DMS53 (cell line): Measurements from ENCODE around the gene LGR5.
"Not testable (repeated sequence)": the region's sequence is repeated elsewhere in the genome, so short reads cannot be mapped to it uniquely, and the experiment has no call there.

Experiments used
- DNase-seq: peaks from one replicate; lab custom pipeline; 2025; lab: John Stamatoyannopoulos, UW

The LGR5 gene

DNA sequence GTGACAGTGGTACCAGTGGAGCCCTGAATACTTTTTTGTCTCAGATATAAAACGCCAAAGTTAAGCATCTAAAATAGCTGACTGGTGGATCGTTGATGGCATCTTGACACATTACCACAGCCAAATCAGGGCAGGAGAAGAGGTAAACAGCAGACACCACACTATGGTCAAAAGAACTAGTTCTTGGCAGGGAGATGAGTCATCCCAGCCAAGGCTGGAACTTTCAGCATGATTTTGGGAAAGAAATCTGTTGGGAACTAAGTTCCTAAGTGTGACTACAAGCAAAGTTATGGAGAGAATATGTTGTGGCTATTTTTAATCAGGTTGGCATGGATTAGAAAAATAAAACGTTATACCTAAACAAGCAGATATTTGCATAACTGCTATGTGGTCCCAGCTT is 36.9 kb downstream of the LGR5 start:
- no peak for DNase-seq

DNA sequence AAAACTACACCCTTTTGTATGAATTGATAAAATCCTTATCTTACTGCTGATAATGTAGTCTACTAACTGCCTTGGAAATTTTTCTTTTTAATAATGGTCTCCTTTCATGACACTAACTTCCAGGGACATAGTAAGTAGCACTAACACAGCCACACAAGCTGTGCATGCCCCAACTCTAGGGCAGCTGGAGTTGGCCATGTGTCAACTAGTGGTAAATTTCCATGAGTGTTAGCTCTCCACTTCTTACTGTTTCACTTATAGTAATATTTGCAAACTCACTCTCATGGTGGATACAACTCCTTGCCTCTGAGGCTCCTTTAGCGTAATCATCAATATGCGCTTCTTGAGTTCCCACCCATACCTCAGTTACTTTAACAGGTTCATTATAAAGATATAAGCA is 38.0 kb downstream of the LGR5 start:
- DNase-seq = peak; percentile 54

DNA sequence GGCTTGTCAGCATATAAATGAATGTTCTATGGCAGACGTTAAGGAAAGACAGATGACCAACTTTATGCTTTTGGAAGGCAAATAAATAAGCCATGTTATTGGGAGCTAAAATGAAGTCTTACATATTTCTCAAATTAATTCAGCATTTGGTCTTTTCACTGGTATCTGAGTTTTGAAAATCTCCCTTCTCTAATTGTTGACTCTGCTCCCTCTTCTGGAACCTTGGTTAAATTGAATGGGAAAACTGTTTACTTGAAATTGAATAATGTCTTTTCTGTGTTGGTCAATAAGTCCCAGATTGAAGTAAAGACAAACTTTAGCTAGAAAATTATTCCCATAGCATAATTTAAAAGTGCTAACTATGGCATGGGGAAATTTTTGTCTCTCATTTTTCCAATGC is 38.7 kb downstream of the LGR5 start:
- DNase-seq = peak; percentile 21

DNA sequence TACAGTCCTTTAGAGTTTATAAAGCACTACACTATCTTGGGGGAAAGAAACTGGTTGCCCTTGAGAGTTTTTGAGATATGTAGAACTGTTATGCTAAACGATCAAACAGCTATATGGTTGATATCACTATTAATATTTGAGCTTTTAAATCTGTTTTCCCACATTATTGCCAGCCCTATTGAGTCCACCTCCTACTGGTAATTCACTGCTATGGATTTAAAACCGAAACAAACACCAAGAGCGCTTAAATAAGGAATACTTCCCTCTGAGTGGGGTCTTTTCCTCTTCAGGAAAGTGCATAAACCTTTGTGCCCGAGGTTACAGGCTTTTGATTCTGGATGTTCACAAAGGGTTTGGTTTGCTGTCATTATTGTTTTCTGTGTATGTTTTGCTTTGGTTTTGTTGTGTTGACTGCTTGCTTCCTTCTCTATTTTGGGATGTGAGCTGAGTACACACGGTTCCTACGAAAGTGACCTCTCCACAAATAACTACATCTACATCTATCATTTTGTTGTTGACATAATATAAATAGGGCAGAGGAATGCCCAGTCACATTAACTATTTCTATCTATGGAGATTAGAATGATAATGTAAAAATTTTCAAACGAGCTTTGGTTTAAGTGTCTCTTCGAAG is 44.8 kb downstream of the LGR5 start:
- no peak for DNase-seq

DNA sequence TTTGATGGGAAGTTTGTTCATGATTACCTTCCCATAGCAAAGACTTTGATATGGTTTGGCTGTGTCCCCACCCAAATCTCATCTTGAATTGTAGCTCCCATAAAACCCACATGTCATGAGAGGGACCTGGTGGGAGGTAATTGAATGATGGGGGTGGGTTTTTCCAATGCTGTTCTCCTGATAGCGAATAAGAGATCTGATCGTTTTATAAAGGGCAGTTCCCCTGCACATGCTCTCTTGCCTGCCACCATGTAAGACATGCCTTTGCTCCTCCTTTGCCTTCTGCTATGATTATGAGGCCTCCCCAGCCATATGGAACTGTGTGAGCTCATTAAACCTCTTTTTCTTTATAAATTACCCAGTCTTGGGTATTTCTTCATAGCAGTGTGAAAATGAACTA is 51.2 kb downstream of the LGR5 start:
- DNase-seq = not testable (repeated sequence)

DNA sequence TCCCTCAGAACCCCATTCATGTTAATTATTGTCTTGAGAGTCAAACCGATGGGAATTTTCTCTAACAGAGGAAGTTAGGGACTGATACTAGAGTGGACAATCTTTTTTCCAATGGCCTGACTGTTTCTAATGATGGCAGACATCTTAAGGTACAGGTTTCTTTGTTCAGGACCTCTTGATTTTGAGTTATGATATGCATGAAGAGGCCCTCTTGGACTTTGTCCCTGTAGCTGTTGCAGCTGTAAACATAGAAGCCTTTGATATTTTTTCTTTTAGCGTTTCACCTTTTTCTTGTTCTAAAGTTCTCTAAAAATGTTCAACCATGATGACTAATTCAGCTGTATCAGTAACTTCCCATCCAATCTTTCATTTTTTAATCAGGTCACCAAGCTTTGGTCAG is 53.0 kb downstream of the LGR5 start:
- peak; percentile 80 for DNase-seq

DNA sequence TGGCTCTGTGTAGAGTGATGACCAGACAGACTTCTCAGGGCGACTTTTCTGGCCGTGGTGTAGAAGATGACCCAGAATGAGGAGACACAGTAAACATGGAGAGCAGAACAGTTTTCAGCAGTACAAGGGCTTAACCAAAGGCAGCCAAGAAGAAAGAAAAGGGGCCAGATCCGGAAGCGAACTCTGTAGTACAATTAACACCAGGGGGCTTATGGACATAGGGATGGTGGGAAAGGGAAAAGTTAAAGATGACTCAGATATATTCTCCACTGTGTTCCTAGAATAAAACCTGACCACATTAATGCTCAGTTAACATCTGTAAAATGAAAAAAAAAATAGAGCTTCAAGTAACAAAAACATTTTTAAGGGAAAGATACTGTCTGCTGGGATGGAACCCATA is 60.2 kb downstream of the LGR5 start:
- DNase-seq = no peak

DNA sequence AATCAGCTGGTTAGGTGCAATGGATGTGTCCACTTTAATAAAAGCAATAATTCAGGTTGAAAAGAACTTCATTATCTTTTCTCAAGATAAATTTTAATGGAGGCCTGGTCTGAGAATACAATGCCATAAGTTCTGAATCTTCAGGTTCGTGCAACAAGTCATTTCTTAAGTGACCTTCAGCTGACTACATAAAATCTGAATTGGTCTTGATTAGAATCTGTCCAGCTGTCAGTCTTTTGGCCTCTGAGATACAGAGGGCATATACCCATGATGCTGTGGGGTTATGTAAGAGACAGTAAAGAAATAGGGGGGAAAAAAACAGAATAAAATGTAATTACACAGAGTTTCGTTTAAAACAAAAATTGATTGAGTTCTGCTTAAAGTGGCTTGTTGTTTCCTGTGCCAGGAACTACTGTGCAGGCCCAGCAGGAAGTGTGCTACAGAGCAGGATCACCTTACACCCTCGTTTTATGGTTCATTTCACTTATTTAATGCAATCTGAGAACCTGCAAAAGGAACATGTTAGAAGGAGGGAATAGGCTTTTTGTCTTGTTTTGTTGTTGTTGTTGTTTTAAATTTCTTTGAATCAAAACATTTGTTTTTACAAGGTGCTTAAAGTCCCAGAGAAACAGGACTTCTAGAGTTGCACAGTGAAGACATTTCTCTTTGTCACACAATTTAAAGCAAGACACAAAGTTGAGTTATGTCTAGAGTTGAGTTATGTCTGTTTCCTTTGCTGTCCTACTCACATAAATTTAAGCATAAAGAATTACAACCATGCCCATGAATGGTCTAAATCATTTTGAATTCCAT is 64.2 kb downstream of the LGR5 start:
- peak; percentile 75 for DNase-seq

DNA sequence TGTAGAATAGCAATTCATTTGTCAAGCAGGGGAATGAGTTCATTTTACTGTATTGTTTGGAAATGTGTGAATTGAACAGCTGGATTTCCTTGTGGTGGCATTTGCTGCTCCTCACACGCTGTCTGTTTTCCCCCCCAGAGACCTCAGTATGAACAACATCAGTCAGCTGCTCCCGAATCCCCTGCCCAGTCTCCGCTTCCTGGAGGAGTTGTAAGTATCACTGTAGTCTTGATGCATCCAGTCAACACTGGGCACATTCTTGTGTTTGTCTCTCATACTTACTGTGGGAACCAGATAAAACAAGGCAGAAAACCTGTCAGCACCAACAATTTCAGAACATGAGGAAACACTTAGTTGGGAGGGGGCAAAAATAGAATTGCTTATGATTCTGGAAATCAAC is 64.9 kb downstream of the LGR5 start:
- DNase-seq = peak; percentile 19

DNA sequence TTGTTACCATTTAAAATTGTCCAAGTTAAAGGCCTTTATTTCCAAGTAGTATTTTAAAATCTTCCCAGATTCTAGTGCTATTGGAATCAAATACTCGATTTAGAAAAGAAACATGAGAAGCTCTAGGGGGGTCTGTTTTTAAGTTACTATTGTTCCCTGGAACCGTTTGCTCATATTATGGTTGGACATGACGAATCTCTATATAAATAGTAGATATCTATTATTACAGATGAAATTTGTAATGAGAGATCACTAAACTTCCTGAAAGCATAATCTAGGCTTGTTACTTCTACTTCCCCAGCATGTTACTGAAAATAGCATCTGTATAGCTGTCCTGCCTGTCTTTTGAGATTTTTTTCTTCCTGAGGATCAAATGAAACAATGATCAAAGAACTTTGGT is 70.1 kb downstream of the LGR5 start:
- no peak for DNase-seq

DNA sequence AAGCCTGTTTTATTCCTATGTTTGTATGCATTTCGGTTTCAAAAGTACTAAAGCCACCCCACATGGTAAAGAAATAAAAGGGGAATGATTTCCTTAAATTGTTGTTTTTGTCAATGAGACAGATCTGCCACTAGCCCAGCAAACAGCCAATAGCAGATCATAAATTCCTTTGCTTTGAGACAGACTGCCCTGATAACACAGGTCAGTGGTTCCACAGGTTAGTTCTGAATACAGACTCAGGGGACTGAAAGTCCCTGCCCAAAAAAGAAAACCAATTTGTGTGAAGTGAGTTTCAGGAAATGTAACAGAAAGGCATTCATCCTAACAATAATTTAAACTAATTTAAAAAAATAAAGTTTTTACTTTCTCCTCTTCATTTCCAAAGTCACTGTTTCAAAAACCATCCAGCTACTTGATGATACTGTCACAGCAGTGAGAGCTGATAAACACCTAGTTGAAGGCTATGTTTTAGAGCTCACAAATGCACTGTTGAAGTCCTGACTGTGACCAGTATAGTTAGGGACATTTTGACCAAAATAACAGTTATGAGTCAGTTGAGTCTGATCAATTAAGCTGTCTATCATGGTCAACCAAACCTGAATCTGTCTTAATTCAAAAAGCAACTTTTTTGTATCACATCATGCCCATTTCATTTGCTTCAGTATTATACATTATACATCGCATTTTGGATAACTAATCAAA is 77.7 kb downstream of the LGR5 start:
- no peak for DNase-seq

DNA sequence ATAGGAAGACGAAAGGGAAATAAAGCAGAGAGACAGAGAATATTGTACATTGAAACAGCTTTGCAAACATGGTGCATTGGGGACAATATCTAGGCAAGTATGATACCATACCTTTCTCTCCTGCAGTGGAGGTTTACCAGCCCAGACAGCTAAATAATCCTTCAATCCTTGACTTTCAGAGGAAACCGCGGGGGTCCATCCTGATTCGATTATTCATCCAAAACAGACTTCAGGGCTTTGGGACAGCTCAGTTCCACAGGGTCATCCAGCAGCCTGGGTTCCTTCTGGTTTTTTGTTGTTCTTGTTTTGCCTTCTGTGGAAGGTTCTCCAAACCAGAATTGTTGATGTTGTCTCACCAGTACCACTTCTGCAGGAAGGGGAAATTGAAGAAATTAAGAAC is 81.5 kb downstream of the LGR5 start:
- no peak for DNase-seq

DNA sequence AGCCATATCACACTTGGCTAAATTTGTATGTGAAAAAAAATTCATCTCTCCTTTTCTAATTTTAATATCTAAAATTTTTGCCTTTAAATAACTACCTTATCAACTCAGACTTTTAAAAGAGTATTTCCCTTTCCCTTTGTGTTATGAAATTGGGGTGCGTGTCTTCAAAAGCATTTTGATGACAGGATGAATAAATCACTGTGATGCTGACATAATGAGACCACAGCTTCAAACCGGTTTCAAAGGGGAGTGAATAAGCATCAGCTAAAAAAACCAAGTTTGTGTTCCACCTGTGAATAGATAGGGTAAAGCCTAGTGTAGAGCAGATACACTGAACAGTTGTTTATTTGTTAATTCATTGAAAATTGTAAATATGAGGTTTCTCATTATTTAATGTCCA is 85.0 kb downstream of the LGR5 start:
- DNase-seq = no peak

DNA sequence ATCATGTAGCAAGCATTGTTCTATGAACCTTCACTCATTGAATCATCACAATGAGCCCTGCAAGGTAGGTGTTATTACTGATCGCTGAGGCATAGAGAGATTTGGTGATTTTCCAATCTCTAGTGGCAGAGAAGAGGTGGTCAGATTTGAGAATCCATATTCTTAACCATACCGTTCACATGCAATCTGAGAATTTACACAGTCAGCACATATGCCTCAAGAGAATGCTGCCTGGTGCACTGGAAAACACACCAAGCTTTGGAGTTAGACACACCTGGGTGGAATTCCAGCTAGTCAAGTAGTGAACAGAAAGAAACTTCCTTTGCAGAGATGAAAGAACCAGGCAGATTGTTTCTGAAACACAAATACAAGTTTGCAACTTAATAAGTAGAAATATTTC is 94.1 kb downstream of the LGR5 start:
- DNase-seq = no peak

DNA sequence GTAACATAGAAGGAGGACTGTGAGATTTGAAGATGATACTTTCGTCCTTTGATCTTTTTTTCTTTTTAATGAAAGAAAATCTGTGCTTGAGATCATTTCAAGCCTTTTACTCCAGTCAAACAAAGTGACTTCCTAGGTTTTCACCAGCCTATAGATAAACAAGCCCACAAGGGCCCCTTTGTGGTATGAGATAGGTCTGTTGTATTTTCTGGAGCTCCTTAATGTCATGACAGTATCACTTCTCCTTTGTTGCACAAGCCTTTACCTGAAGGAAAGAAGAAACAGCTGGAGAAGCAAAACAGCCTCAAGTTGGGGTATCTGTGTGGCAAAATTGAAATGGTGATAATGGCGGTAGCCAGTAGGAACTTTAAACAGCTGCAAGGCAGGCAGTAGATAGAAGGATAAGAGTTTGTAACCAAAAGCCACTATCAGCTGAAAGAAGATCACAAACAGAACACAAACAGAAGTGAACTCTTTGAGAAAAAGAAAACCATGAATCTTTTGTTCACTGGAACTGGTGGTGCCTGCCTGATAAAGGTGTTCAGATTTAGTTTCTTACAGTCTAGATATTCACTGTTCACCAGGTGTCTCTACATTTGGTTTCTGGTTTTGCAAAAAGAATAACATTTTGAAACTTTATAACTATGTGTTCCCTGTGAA is 96.8 kb downstream of the LGR5 start:
- no peak for DNase-seq

DNA sequence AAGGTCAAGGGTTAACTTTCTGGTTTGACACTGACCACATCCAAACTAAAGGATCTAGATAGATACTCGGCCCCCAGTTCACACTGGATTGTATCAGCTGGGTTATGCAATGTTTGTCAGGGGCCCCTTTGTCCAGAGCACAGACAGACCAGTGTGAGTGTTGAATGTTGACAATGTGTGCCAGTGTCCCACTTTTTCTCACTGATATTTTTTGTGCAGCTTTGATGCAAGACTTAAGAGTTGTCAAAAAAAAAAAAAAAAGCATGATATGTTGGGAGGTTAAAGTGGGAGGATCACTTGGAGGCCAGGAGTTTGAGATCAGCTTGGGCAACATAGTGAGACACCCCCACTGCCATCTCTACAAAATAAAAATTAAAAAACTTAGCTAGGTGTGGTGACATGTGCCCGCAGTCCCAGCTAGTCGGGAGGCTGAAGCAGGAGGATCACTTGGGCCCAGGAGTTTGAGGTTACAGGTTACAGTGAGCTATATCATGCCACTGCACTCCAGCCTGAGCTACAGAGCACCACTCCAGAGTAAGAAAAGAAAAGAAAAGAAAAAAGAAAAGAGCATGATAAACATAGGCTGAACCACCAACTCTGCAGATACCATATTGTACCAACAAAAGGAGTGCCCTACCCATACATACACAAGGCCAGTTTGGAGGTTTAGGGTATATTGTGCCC is 97.5 kb downstream of the LGR5 start:
- no peak for DNase-seq

DNA sequence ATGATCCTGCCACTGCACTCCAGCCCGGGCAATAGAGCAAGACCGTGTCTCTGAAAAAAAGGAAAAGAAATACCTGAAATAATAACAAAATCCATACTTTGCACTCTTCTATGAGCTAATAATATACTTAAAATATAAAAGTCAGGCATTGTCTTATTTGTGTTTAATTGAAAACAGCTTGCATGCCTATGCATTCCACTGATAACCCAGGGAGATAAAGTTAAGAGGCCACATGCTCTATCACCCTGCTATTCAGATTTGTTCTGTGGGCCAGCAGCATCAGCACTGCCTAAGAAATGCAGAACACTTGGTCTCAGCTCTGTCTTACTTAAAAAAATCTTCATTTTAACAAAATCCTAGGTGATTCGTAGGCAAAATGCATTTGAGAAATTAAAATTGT is 99.2 kb downstream of the LGR5 start:
- DNase-seq = no peak

DNA sequence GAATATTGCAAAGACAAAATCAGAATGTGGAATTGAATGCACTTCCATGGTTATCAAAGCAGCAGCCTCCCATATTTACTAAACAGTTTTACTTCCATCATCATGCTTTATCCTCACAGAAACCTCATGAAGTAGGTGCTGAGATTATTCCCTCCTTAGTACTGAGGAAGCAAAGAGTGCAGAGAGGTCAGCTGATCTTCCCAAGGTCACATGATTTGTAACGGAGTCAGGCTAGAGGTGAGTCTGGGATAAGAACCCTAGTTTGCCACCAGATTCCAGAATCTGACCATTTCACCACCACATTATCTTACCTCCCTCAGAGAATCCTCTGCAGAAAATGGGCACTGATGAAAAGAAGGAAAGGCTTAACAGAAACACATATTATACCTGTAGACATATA is 102.0 kb downstream of the LGR5 start:
- DNase-seq = no peak

DNA sequence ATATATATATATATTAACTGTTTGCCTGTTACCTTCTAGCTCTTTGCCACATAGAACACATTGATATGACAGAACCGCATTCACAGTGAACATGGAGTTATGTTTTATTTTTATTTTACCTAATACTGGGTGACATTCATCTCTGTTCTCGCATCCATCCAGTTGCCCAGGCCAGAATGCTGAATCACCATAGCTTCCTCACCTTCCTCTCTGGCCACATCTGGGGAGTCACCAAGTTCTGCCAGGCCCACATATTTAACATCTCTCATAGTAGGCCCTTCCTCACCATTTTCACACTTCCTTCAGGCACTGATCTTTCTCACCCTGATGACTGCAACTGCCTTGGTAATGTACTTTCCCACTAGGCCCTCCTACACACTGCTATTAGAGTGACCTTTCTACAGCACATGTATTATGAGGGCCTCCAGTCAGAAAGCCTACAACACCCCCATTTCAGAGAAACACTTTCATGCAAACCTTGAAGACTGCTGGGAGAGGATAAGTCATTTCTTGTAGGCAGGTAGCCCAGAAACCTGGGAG is 106.8 kb downstream of the LGR5 start:
- DNase-seq = no peak

DNA sequence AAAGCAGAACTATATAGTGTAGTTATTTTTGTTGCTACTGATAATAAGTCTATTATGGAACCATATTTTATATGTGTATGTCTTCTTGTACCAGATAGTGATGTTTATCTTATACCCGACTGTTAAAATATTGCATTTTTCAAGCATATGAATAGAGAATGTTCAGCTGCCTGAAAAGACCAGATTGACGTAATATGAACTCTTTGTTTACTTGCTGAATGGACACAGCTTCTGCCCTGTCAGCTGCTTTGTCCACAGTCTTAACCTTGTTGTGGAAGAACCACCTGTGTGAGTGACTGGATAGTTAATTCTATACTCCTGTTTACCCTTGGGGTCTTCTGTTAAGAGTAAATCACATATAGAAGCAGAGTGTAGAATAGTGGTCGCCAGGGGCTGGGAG is 109.3 kb downstream of the LGR5 start:
- peak; percentile 86 for DNase-seq

DNA sequence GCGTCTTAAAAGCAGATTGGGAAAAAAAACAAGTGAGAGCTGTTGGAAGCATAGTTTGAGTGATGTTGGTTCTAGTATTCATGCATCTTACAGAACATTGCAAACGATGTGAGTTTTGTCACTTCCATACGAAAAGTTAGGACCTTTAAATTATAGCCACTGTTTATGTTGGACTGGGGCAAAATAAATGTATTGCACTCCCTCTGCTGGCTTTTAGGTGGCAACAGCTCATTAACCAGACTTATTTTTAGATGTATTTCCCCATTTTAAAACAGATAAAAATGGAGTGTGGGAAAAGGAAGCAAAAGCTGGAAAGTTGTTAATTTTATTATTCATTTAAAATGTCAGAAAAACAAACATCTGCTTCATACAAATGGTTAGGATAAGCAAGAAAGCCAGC is 111.9 kb downstream of the LGR5 start:
- peak; percentile 69 for DNase-seq
